Upper lobe of right lung (tissue), 1 donor: Measurements from ENCODE around the gene CDH22. TPM values are rescaled to one million over a fixed set of nuclear protein-coding genes. Genes with fewer than 3 reads are reported as not detected.

Experiments
- ATAC-seq: fragments of 200-7000 bp; cut with Tn5 transposase; one replicate; pipeline ENCODE4 v1.9.1; 2020; ENCODE audit warnings: mild to moderate bottlenecking, moderate library complexity
- DNase-seq: peaks from one replicate; pipeline ENCODE4 v3.0.0-alpha.2; 2020
- H3K27ac ChIP-seq: fragments of 200-600 bp; one replicate; pipeline ENCODE4 v1.8.0; 2022
- H3K27me3 ChIP-seq: fragments of 200-600 bp; one replicate; pipeline ENCODE4 v1.8.0; 2022; ENCODE audit warnings: mild to moderate bottlenecking
- H3K36me3 ChIP-seq: fragments of 200-600 bp; one replicate; pipeline ENCODE4 v1.8.0; 2022
- H3K4me1 ChIP-seq: fragments of 200-600 bp; one replicate; pipeline ENCODE4 v1.8.0; 2022
- H3K4me3 ChIP-seq: fragments of 200-600 bp; one replicate; pipeline ENCODE4 v1.8.0; 2022; ENCODE audit warnings: mild to moderate bottlenecking
- H3K9me3 ChIP-seq: fragments of 200-600 bp; one replicate; pipeline ENCODE4 v1.8.0; 2022
- intact Hi-C: fragments of 100-400 bp; cut with DNase I; formaldehyde crosslinking; loops from one replicate; pipeline ENCODE4 v1.11.0; 2022
- total RNA-seq: library from RNA; stranded (reverse); fragmentation: NEBNext Ultra II Directional; extraction: Animal tissue kit (Norgen Biotek cat#: 25700); gene quantifications from one replicate; pipeline ENCODE4 v1.2.1, GENCODE V29; 2021
- TF ChIP-seq, protein P1 (sequence below): fragments of 200-600 bp; IDR thresholded peaks from one replicate; pipeline ENCODE4 v1.8.0; 2022; ENCODE audit warnings: antibody characterized with exemption
- donor health status: DM: no; HTN: yes; CAD: no; lungs with severe emphysema.

The CDH22 gene
- total RNA-seq, 1 donor from 2014 or later: 0.46 TPM

DNA sequence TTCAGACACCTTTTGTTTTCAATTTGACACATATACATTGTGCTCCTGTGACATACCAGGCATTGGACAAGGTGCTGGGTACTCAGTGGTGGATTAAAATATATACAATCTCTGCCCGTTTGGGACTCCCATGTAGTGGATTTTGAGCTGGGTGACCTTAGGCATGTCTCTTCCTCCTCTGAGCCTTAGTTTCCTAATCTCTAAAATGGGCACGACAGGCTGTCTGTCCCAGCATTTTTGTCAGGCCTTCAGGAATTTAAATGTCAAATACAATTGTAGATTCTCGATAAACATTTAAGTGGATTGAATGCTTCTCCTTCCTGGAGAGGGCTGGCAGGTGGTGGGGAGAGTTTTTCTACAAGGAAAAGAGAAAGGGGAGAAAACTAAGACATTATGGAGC lies 22.6 kb downstream of the CDH22 start:
- TF ChIP-seq, protein P1, sequence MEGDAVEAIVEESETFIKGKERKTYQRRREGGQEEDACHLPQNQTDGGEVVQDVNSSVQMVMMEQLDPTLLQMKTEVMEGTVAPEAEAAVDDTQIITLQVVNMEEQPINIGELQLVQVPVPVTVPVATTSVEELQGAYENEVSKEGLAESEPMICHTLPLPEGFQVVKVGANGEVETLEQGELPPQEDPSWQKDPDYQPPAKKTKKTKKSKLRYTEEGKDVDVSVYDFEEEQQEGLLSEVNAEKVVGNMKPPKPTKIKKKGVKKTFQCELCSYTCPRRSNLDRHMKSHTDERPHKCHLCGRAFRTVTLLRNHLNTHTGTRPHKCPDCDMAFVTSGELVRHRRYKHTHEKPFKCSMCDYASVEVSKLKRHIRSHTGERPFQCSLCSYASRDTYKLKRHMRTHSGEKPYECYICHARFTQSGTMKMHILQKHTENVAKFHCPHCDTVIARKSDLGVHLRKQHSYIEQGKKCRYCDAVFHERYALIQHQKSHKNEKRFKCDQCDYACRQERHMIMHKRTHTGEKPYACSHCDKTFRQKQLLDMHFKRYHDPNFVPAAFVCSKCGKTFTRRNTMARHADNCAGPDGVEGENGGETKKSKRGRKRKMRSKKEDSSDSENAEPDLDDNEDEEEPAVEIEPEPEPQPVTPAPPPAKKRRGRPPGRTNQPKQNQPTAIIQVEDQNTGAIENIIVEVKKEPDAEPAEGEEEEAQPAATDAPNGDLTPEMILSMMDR: no peak
- H3K9me3 ChIP-seq: no peaks in the 10 kb centered on the region
- H3K27ac ChIP-seq: no peak overlapping the region
- H3K4me1 ChIP-seq: no peaks in the 10 kb centered on the region
- DNase-seq: no peak
- no peak for ATAC-seq
- intact Hi-C loops: no loop called here
- no peak overlapping the region for H3K4me3 ChIP-seq
- peaks cover 22% of the 10 kb centered on the region for H3K27me3 ChIP-seq
- H3K36me3 ChIP-seq: no peaks in the 10 kb centered on the region

DNA sequence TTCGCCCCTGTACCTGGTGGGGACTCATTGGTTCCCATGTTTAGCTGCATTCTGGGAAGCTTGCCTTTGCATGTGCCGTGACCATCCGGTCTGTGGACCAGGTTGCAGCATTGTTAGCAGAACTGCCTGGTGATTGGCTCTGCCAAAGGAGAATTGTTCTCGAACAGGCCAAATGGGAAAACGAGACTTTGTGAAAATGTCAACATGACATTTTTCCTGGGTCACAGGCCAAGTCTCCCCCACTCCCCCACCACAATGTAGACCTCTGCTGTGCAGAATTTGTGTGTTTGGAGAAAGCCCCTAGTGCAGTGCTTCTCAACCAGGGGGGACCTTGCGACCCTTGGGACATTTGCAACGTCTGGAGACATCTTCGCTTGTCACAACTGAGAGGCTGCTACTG lies 23.2 kb downstream of the CDH22 start:
- H3K27ac ChIP-seq: no peak overlapping the region
- no peak overlapping the region for H3K4me3 ChIP-seq
- H3K4me1 ChIP-seq: no peaks in the 10 kb centered on the region
- no peaks in the 10 kb centered on the region for H3K36me3 ChIP-seq
- peaks cover 29% of the 10 kb centered on the region for H3K27me3 ChIP-seq
- no peak for ATAC-seq
- DNase-seq: no peak
- TF ChIP-seq, protein P1: no peak
- no peaks in the 10 kb centered on the region for H3K9me3 ChIP-seq
- intact Hi-C loops: no loop called here

DNA sequence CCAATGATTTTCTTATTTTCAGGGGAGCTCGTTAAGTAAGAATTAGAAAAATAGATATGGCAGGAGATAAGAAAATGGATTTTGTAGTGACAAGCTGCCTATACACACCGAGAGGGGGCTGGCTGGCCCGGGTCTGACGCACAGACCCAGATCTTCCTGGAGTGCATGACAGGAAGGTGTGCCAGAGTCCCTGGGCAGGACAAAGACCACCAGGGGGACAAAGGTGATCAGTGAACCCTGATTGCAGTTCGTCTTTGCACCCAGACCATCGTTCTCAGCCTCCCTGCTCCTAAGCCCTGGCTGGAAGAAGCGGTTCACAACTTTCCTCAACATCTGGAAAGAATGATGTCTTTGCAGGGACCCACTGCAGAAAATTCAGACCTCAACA lies 24.3 kb downstream of the CDH22 start:
- H3K27me3 ChIP-seq: peaks cover 39% of the 10 kb centered on the region
- no peaks in the 10 kb centered on the region for H3K36me3 ChIP-seq
- no peaks in the 10 kb centered on the region for H3K4me1 ChIP-seq
- DNase-seq (no peak), ATAC-seq (no peak)
- TF ChIP-seq, protein P1: no peak
- H3K4me3 ChIP-seq: no peak overlapping the region
- H3K27ac ChIP-seq: no peak overlapping the region
- intact Hi-C loops: no loop called here
- no peaks in the 10 kb centered on the region for H3K9me3 ChIP-seq

- H3K4me3 ChIP-seq: no peak overlapping the region
- ATAC-seq (no peak), DNase-seq (no peak)
- TF ChIP-seq, protein P1: no peak
- H3K4me1 ChIP-seq: no peaks in the 10 kb centered on the region
- H3K27me3 ChIP-seq: peaks cover 44% of the 10 kb centered on the region
- no peaks in the 10 kb centered on the region for H3K36me3 ChIP-seq
- no peaks in the 10 kb centered on the region for H3K9me3 ChIP-seq
- intact Hi-C loops: no loop called here
- no peak overlapping the region for H3K27ac ChIP-seq
Measured at GRCh38 chr20:46283426-46284039, 24.8 kb downstream of the CDH22 start.

- ATAC-seq: no peak
- TF ChIP-seq, protein P1: no peak
- H3K27ac ChIP-seq: no peak overlapping the region
- DNase-seq: no peak
- no peaks in the 10 kb centered on the region for H3K9me3 ChIP-seq
- H3K4me3 ChIP-seq: no peak overlapping the region
- no peaks in the 10 kb centered on the region for H3K4me1 ChIP-seq
- intact Hi-C loops: no loop called here
- peaks cover 53% of the 10 kb centered on the region for H3K27me3 ChIP-seq
- H3K36me3 ChIP-seq: no peaks in the 10 kb centered on the region
Measured at GRCh38 chr20:46282669-46283068, 25.6 kb downstream of the CDH22 start.

DNA sequence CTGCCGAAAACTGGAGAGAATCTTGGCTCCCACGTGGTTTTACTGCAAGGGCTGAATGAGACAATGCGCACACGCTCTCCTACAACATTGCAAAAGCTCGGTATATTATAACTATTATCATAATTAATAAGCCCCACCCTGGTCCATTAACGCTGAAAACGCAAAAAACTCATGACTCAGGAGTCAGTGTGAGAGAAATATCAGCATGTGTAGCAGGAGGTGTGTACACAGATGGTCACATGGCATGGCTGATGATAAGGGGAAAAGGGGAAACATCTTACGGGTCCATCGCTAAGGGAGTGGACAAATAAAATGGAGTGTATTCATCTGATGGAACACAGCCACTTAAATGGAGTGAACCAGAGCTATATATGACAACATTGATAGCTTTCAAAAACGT lies 29.2 kb downstream of the CDH22 start:
- Histone ChIP-seq H3K27me3 (peaks cover 56% of the 10 kb centered on the region), H3K9me3 (no peaks in the 10 kb centered on the region), H3K4me3 (no peak overlapping the region), H3K4me1 (no peaks in the 10 kb centered on the region), H3K27ac (no peak overlapping the region), H3K36me3 (no peaks in the 10 kb centered on the region)
- TF ChIP-seq, protein P1: no peak
- intact Hi-C loops: no loop called here
- DNase-seq: no peak
- ATAC-seq: no peak
